Fibroblast of gingiva (primary cell): ENCODE data around the gene IQGAP1.
"Not testable (repeated sequence)": the region's sequence is repeated elsewhere in the genome, so short reads cannot be mapped to it uniquely, and the experiment has no call there.

Experiments
- DNase-seq: peaks from one replicate; pipeline ENCODE4 v3.0.0-alpha.2; 2011; ENCODE audit warnings: low read depth

The IQGAP1 gene

GRCh38 chr15:90411176-90411575 lies 23.1 kb downstream of the IQGAP1 start:
- DNase-seq, result no peak

DNA sequence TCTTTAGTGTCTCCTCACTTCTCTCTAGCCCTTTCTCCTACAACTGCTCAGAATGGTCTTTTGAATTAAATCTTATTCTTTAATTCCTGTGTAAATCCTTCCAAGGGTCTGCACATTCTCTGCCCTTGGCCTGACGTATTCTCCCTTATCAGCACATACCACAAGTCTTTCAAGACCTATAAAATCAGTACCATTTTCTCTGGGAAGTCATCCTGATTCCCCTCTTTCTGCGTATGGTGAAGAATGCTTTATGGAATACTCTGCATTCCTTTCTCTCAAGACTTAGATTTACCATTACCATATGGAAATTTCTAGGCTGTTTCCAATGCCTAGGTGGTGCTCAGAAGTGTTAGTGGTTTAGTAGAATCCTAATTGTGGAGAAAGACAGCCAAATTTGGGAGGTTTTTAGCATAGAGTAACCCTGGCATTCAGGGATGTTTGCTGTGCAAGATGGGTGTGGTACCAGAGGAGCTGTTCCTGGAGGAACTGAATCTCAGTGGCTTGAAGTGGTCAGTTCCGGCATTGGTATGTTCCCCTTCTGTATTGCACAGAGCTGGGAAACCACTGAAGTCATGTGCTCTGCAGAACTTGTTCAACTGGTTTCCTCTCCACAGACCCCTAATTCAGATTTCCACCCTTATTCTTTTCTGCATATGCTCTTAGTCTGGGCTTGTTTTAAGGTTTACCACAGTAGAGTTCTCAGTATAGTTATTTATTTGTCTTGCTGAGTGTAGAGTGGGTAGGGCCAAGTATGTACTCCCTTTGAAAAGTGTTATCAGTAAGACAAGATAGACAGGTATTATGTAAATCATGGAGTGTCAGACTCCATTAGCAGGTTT lies 24.5 kb downstream of the IQGAP1 start:
- peak; percentile 50 for DNase-seq

DNA sequence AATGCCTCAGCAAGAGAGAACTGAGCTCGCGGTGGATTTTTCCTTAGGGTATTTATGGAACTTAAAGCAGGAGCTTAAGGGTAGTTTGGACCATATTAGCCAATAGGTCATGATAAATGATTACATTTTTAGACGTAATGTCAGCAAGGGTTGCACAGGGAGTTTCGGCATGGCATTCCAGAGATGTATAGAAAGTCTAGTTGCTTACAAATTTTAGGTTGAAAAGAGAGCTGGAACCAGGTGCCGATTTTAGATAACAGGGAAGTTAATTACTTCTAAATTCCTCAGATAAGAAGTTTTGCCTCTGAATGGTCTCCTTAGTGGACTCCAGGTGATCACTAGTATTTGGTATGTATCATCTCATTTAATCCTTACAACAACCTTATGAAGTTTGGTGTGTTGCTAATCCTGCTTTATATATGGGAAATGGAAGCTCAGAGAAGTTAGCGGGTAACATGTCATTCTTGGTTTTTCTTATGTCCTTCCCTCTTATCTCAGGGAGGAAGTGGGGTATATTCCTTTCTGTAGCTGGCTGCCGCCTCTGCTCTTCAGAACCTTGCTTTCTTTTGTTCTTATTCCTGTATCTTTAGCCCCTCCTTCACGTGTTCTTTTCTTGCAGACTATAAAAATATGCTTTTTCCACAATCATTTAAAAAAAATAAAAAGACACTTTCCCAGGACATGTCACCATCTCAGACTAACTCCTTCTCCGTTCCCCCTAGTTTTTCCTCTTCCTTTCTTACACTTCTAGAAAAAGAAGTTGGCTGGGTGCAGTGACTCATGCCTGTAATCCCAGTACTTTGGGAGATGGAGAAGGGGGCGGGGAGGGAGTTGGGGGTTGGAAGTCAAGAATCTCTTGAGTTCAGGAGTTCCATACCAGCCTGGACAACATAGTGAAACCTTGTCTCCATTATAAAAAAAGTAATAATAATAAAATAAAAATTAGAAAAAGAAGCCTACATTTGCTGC lies 25.7 kb downstream of the IQGAP1 start:
- peak; percentile 14 for DNase-seq

GRCh38 chr15:90414408-90415028 lies 26.5 kb downstream of the IQGAP1 start:
- peak; percentile 68 for DNase-seq

DNA sequence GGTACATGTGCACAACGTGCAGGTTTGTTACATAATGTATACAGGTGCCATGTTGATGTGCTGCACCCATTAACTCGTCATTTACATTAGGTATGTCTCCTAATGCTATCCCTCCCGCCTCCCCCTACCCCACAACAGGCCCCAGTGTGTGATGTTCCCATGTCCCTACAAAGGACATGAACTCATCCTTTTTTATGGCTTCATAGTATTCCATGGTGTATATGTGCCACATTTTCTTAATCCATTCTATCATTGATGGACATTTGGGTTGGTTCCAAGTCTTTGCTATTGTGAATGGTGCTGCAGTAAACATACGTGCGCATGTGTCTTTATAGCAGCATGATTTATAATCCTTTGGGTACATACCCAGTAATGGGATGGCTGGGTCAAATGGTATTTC lies 28.0 kb downstream of the IQGAP1 start:
- not testable (repeated sequence) for DNase-seq

- DNase-seq, result no peak
Measured at GRCh38 chr15:90418627-90419026, 30.6 kb downstream of the IQGAP1 start.

- DNase-seq, result no peak
Measured at GRCh38 chr15:90419206-90419605, 31.2 kb downstream of the IQGAP1 start.

- DNase-seq, result peak; percentile 78
Measured at GRCh38 chr15:90419738-90420406, 31.8 kb downstream of the IQGAP1 start.

DNA sequence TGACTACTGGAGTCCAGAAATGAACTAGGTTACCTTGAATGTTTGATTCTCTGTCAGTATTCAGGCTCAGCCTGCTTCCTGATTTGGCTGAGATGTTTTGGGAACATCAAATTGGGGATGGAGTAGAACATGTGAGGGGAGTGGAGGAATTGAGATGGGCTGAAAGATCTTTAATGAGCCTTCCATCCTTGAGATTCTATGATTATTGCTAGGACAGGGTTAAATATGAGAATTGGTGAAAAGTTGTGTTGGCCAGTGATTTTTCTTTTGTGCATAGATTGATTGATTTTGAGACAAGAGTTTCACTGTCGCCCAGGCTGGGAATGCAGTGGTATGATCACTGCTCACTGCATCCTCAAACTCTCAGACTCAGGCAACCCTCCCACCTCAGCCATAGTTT lies 32.4 kb downstream of the IQGAP1 start:
- DNase-seq, result no peak

DNA sequence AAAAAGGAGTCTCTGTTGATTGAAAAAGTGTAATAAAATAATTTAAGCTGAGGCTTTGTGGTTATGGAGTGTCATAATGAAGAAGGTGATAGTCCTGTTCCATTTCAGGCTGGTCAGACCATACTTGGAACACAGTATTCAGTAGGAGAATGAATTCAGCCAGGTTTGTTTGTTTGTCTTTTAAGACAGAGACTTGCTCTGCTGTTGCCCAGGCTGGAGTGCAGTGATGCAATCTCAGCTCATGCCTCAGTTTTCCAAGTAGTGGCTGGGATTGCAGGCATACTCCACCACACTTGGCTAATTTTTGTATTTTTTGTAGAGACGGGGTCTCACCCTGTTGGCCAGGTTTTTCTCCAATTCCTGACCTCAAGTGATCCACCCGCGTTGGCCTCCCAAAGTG lies 33.5 kb downstream of the IQGAP1 start:
- peak; percentile 12 for DNase-seq

- DNase-seq, result no peak
Measured at GRCh38 chr15:90422043-90422442, 34.0 kb downstream of the IQGAP1 start.

DNA sequence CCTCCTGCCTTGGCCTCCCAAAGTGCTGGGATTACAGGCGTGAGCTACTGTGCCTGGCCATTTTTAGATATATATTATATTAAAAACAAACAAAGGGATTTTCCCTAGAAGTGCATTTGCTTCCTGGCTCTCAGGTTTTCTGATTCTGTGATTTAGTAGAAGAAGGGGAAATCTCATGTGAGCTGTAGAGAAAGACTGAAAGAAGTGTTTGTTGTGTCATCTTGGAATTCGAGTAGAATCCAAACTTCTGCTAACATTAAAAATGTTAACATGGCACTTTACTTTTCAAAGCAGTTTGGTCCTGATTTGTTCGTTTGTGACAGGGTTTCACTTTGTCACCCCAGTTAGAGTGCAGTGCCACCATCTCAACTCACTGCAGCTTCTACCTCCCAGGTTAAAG lies 34.9 kb downstream of the IQGAP1 start:
- DNase-seq, result no peak

GRCh38 chr15:90423801-90424319 lies 35.8 kb downstream of the IQGAP1 start:
- DNase-seq, result no peak

DNA sequence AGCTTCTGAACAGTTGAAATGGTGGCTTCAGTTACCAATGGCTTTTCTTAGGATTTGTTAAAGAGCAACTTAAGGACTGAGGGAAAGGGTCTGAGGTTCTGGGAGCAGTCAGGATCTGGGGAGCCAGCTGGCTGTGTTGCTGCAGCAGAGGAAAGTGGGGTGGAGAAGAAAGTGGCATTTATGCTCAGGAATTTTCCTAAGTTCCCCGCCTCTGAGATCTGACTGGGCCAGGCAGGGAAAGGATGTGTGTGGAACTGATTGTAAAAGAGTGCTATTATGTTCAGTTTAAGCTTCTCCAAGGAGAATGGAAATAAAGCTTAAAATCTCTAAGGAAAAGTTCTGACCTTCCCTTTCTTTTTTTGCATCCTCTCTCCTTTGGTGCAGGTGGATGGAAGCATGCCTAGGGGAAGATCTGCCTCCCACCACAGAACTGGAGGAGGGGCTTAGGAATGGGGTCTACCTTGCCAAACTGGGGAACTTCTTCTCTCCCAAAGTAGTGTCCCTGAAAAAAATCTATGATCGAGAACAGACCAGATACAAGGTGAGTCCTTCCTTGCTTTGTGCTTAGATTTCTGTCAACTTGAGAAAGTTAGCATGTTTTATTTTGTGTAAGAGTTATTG lies 37.8 kb downstream of the IQGAP1 start:
- DNase-seq, result no peak

DNA sequence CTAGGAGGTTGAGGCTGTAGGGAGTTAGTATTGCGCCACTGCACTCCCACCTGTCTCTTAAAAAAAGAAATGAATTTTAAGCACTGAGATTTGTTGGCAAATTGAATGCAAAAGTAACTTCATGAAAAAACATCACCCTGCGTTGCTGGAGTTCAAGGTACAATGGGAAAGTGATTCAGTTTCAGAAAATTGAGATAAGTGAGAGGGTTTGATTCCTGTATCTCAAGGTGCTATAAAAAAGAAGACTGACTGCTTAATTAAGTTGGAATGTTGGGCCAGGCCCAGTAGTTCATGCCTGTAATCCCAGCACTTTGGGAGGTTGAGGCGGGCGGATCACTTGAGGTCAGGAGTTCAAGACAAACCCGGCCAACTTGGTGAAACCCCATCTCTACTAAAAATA lies 39.1 kb downstream of the IQGAP1 start:
- no peak for DNase-seq

- DNase-seq, result no peak
Measured at GRCh38 chr15:90432253-90432652, 44.2 kb downstream of the IQGAP1 start.

- no peak for DNase-seq
Measured at GRCh38 chr15:90435652-90436337, 47.8 kb downstream of the IQGAP1 start.

- DNase-seq, result no peak
Measured at GRCh38 chr15:90436952-90437351, 48.9 kb downstream of the IQGAP1 start.

GRCh38 chr15:90437516-90437915 lies 49.5 kb downstream of the IQGAP1 start:
- DNase-seq, result no peak

DNA sequence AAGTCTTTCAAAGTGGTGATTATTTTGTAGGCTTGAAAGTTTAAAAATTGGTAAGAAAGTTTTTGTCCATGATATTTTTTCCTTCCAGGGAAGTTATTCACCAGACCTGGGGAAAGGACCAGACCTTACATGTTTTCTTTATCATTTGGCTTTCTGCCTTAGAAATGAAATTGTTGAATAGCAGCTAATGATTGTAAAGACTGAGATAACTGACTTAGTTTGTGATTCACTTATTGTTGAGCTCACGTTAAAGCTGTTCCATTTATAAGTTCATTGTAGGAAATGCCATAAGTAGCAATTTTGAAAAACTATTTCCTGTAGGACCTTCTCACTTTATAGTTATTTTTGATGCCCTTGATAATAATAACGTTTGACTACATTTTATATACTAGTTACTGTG lies 51.9 kb downstream of the IQGAP1 start:
- no peak for DNase-seq

GRCh38 chr15:90441027-90441426 lies 53.0 kb downstream of the IQGAP1 start:
- no peak for DNase-seq
